SK-N-MC (cell line): ENCODE results near the gene CYP17A1.

Experiments
- EZH2 ChIP-seq: fragments of 200-600 bp; sonication (generic); IDR thresholded peaks from one replicate; pipeline ENCODE4 v1.6.1; 2017; ENCODE audit warnings: antibody characterized with exemption
- POLR2AphosphoS5 ChIP-seq: IDR thresholded peaks from 2 replicates; pipeline ENCODE4 v1.6.1; 2012; ENCODE audit warnings: mild to moderate bottlenecking, low read depth, low read length, borderline replicate concordance

DNA sequence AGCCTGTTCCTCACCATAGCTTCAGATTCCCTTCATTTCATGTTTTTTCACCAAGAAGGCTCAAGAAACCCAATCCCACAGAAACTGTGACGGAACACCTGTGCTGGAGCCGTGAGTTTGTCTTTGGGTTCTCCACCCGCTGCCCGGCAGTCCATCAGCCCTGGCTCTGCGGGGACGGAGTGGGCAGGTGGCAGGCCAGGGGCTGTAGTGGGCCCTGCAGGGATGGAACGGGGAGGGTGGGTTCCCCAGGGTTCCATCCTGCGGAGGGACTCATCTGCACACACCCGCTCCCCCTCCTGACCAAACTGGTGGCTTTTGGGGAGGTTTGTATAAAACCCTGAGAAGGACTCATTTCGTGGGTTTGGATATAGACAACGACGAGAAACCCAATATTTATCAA is 15.0 kb downstream of the CYP17A1 start:
- TF ChIP-seq EZH2, result no peak
- no peak for TF ChIP-seq POLR2AphosphoS5
